GM12875 (cell line): ENCODE results near the gene NAV2.

Experiments
- H3K4me3 ChIP-seq: one replicate; pipeline ENCODE4 v1.5.1; 2011; ENCODE audit warnings: low read depth, low read length, control low read depth
- TF ChIP-seq, protein P1 (sequence below): IDR thresholded peaks from 2 replicates; pipeline ENCODE4 v1.5.1; 2011; ENCODE audit warnings: low read depth, mild to moderate bottlenecking, control low read depth, inconsistent platforms, low read length, moderate library complexity, borderline replicate concordance; ENCODE audit not compliant: insufficient read depth

The NAV2 gene

DNA sequence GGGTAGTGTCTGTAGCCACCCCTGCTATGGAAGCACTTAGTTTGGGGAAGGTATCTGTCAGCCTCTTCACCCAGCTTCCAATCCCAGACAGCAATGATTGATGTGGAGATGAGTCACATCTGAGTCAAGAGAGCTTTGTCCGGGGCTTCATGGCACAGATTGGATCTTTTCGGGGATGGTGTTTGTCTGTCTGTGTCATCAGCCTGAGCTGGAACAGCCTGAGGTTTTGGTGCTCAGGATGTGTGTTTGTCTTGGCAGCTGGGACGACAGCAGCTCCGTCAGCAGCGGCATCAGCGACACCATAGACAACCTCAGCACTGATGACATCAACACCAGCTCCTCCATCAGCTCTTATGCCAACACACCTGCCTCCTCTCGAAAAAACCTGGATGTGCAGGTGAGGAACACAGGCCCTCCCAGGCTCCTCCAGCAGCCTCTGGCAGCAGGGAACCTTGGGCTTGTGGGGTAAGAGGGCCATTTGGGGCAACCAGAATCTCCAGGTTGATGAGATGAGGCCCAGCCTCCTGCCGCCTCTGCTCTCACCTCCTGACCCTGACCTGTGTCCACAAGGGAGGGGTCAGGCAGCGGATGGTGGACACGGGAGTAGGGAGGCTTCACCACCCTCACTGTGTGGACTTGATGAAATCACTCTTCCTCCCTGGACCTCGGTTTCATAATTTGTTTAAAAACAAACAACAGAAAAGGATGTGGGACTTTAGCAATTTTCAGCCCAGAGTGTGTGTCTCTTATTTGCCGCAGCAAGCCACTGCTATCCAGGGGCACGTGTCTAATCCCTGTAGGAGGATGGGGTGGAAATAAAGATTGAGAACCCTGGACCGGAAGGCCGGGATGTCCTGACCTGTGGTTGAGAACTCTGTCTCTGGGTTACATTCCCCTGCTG is 323.3 kb downstream of the NAV2 start:
- H3K4me3 ChIP-seq = no peak overlapping the region
- TF ChIP-seq, protein P1, sequence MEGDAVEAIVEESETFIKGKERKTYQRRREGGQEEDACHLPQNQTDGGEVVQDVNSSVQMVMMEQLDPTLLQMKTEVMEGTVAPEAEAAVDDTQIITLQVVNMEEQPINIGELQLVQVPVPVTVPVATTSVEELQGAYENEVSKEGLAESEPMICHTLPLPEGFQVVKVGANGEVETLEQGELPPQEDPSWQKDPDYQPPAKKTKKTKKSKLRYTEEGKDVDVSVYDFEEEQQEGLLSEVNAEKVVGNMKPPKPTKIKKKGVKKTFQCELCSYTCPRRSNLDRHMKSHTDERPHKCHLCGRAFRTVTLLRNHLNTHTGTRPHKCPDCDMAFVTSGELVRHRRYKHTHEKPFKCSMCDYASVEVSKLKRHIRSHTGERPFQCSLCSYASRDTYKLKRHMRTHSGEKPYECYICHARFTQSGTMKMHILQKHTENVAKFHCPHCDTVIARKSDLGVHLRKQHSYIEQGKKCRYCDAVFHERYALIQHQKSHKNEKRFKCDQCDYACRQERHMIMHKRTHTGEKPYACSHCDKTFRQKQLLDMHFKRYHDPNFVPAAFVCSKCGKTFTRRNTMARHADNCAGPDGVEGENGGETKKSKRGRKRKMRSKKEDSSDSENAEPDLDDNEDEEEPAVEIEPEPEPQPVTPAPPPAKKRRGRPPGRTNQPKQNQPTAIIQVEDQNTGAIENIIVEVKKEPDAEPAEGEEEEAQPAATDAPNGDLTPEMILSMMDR = no peak

DNA sequence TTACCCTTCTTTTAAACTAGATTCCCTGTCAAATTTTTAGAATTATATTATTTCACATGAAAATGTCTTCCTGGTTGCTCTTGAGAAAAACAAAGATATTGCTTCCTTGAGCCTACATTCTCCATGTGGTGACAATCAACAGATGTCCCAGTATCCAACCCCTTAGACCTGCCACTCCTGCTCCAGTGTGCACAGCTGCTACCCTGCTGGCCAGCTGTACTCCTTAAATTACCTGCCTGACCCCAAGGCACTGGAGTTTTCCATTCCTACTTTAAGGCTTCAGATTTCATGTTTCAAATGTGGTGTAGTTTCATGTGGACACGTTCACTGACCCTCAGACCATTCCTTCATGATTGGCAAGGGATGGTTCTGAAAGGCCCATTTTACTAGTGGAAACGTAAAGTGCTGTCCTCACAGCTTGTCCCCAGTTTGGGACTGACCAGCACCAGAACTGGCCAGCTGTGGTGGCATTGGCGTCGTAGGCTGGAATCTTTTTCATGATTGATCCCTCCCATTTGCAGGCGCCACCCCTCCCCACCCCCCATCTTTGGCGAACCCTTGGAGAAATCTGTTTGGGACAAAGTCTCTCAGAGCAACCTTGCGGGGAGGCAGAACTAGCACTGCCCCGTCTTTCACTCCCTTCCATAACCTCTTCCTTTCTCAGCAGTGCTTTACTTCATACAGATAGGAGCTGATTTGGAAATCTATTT is 324.1 kb downstream of the NAV2 start:
- TF ChIP-seq, protein P1 = no peak
- no peak overlapping the region for H3K4me3 ChIP-seq

DNA sequence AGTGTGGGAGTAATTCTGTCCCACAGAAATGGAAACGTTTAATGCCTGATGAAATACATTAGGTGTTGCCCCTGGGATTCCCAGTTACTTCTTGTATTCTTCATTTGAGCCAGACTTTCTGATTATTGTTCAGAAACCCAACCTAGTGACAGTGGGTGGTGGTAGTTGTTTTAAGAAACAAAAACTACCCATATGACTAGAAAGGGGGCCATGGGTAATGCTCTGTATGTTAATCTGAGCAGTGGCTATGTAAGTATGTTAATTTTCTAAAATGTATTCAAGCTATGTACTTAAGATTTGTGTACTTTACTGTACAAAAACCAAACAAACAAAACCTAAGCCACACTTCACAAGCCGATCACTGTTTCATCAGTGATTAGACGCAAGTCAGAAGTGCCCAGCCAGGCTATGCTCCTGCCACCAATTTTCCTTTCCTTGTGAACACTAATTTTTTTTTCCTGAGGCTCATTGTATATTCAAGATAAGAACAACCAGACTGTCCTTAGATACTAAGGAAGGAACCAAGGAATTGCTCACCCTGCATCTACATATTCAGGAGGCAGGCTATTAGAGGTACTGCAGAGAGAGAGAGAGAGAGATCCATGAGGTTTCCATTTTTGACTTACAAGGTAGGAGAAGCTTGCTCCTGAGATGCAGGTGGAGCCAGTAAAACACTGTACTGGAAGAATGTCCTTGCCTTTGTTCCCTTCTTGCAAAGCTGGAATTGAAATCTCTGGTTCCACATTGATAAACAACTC is 324.9 kb downstream of the NAV2 start:
- TF ChIP-seq, protein P1 = no peak
- H3K4me3 ChIP-seq = no peak overlapping the region

DNA sequence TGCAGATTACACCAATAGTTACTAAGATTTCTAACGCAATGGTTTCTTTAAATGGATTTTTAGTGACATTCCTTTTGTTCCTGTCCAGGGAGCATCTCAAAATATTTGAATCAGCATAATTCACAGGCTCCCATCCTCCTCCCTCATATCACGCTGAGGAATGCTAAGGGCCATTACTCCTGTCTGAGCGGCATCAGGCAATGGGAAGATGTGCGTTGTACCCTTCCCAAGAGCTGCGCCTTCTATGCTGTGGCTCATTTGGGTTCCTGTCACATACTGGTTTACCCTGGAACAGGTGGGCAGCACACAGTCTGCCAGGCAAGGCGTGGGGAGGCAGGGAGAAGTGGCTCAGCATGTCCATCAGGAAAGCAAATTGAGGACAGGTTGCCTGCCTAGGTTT is 325.8 kb downstream of the NAV2 start:
- no peak overlapping the region for H3K4me3 ChIP-seq
- TF ChIP-seq, protein P1 = no peak

DNA sequence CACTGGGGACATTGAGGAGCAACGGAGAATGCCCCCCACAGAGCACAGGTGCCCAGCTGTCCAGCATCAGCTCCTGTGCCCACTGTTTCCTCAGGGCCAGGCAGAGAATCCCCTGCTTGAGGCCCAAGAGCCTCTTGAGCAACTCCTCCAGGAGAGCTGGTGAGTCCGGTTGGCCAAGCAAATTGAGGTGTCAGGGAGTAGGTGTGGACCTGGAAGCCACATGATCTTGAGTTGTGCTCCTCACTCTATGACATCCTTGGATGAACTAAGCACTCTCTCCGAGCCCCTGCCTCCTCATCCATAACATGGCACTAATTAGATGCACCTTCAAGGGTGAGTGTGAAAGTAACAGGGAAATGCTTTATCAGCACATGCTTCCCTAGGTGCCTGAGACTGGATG is 326.3 kb downstream of the NAV2 start:
- H3K4me3 ChIP-seq = no peak overlapping the region
- TF ChIP-seq, protein P1 = no peak

DNA sequence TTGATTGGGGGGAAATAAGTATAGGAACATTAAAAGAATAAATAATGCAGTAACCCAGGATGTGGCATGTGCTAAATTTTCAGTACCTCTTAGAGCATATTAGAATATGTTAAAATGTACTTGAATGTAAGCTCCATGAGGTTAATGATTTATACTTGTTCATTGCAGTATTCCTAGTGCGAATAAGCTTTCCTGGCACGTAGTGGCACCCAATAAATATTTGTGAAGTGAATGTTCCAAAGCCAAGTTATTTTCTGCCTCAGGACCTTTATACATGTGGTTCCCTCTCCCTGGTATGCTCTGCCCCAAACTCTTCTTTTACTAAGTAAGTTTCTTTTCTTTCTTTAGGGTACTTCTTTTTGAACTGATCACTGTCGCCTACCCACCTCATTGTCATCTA is 328.9 kb downstream of the NAV2 start:
- TF ChIP-seq, protein P1 = no peak
- H3K4me3 ChIP-seq = no peak overlapping the region
